ENCODE measurements around the gene LEFTY2.
A peak's percentile ranks its signal among the peaks of the same experiment; 100 is the strongest.

LEFTY2 gene

DNA sequence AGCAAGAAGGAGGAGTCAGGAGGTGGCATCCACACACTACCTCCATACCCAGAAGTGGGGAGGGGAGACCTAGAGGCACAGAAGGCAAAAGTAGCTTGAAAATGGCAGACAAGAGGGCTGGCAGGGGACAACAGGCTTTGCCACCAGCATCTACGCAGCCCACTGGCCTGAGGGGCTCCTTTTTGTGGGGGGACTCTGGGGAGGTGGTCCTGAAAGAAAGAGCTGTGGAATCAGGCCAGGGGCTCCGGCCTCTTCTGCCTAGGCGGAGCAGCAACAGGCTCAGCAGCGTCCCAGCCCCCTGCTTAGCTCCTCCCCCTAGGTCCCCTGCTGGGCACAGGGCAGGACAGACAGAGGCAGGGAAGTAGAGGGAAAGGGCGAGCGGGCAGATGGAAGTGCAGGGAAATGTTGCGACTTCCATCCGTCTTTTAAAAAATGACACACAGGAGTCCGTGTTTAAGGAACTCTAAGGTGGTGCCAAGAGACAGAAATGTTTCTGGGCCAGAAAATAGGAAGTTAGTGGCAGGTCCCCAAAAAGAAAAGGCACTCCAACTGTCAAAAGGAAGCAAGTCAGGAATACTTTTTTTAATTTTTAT, 10.0 kb upstream of the LEFTY2 start:
- 0 out of 2 replicates have a peak overlapping the region, but pooled peaks have one; percentile 23 for H3K4me3 ChIP-seq (ENCODE audit: low read depth, low read length)
- no peak overlapping the region for H3K27ac ChIP-seq (ENCODE audit: low read depth, low read length)
- H3K27me3 ChIP-seq (ENCODE audit: control insufficient read depth, insufficient read depth, low read length), result peaks cover 5% of the 10 kb centered on the region; the same call in 1 of the 2 replicates
- peaks cover 30% of the 10 kb centered on the region for H3K4me1 ChIP-seq (ENCODE audit: control insufficient read depth, insufficient read depth, low read length)
- H3K36me3 ChIP-seq (ENCODE audit: control insufficient read depth, insufficient read depth, low read length), result no peaks in the 10 kb centered on the region
- no peaks in the 10 kb centered on the region for H3K9me3 ChIP-seq (ENCODE audit: control insufficient read depth, insufficient read depth, low read length)
- H3K9ac ChIP-seq (ENCODE audit: low read depth, low read length), result no peak overlapping the region

GRCh38 chr1:225949041-225949440, 8.0 kb upstream of the LEFTY2 start:
- Histone ChIP-seq H3K9me3 (ENCODE audit: control insufficient read depth, insufficient read depth, low read length) (no peaks in the 10 kb centered on the region), H3K27me3 (ENCODE audit: control insufficient read depth, insufficient read depth, low read length) (peaks cover 5% of the 10 kb centered on the region; the same call in 1 of the 2 replicates), H3K9ac (ENCODE audit: low read depth, low read length) (no peak overlapping the region), H3K4me3 (ENCODE audit: low read depth, low read length) (no peak overlapping the region), H3K27ac (ENCODE audit: low read depth, low read length) (peak overlapping the region; percentile 46), H3K4me1 (ENCODE audit: control insufficient read depth, insufficient read depth, low read length) (peaks cover 49% of the 10 kb centered on the region), H3K36me3 (ENCODE audit: control insufficient read depth, insufficient read depth, low read length) (no peaks in the 10 kb centered on the region)

GRCh38 chr1:225946803-225947202, 5.8 kb upstream of the LEFTY2 start:
- no peaks in the 10 kb centered on the region for H3K36me3 ChIP-seq (ENCODE audit: control insufficient read depth, insufficient read depth, low read length)
- H3K9me3 ChIP-seq (ENCODE audit: control insufficient read depth, insufficient read depth, low read length), result no peaks in the 10 kb centered on the region
- H3K27me3 ChIP-seq (ENCODE audit: control insufficient read depth, insufficient read depth, low read length), result peaks cover 5% of the 10 kb centered on the region; the same call in 1 of the 2 replicates
- H3K9ac ChIP-seq (ENCODE audit: low read depth, low read length), result no peak overlapping the region
- H3K4me1 ChIP-seq (ENCODE audit: control insufficient read depth, insufficient read depth, low read length), result peaks cover 59% of the 10 kb centered on the region
- H3K4me3 ChIP-seq (ENCODE audit: low read depth, low read length), result no peak overlapping the region
- H3K27ac ChIP-seq (ENCODE audit: low read depth, low read length), result peak overlapping the region; percentile 96

- Histone ChIP-seq H3K36me3 (ENCODE audit: control insufficient read depth, insufficient read depth, low read length) (no peaks in the 10 kb centered on the region), H3K27ac (ENCODE audit: low read depth, low read length) (peak overlapping the region; percentile 96), H3K4me3 (ENCODE audit: low read depth, low read length) (no peak overlapping the region), H3K9me3 (ENCODE audit: control insufficient read depth, insufficient read depth, low read length) (no peaks in the 10 kb centered on the region), H3K9ac (ENCODE audit: low read depth, low read length) (0 out of 2 replicates have a peak overlapping the region, but pooled peaks have one; percentile 4), H3K27me3 (ENCODE audit: control insufficient read depth, insufficient read depth, low read length) (peaks cover 5% of the 10 kb centered on the region; the same call in 1 of the 2 replicates), H3K4me1 (ENCODE audit: control insufficient read depth, insufficient read depth, low read length) (peaks cover 65% of the 10 kb centered on the region)
These were observed 5.1 kb upstream of the LEFTY2 start for GRCh38 chr1:225946082-225946620.

GRCh38 chr1:225945564-225945963, 4.5 kb upstream of the LEFTY2 start:
- Histone ChIP-seq H3K9ac (ENCODE audit: low read depth, low read length) (peak overlapping the region; percentile 53; the same call in 1 of the 2 replicates), H3K27me3 (ENCODE audit: control insufficient read depth, insufficient read depth, low read length) (peaks cover 5% of the 10 kb centered on the region; the same call in 1 of the 2 replicates), H3K9me3 (ENCODE audit: control insufficient read depth, insufficient read depth, low read length) (no peaks in the 10 kb centered on the region), H3K4me3 (ENCODE audit: low read depth, low read length) (0 out of 2 replicates have a peak overlapping the region, but pooled peaks have one; percentile 12), H3K4me1 (ENCODE audit: control insufficient read depth, insufficient read depth, low read length) (peaks cover 61% of the 10 kb centered on the region), H3K36me3 (ENCODE audit: control insufficient read depth, insufficient read depth, low read length) (no peaks in the 10 kb centered on the region), H3K27ac (ENCODE audit: low read depth, low read length) (peak overlapping the region; percentile 96)

GRCh38 chr1:225944951-225945350, 3.9 kb upstream of the LEFTY2 start:
- Histone ChIP-seq H3K27me3 (ENCODE audit: control insufficient read depth, insufficient read depth, low read length) (peaks cover 5% of the 10 kb centered on the region; the same call in 1 of the 2 replicates), H3K4me1 (ENCODE audit: control insufficient read depth, insufficient read depth, low read length) (peaks cover 62% of the 10 kb centered on the region), H3K36me3 (ENCODE audit: control insufficient read depth, insufficient read depth, low read length) (no peaks in the 10 kb centered on the region), H3K4me3 (ENCODE audit: low read depth, low read length) (0 out of 2 replicates have a peak overlapping the region, but pooled peaks have one; percentile 12), H3K27ac (ENCODE audit: low read depth, low read length) (peak overlapping the region; percentile 96), H3K9me3 (ENCODE audit: control insufficient read depth, insufficient read depth, low read length) (no peaks in the 10 kb centered on the region), H3K9ac (ENCODE audit: low read depth, low read length) (peak overlapping the region; percentile 53; the same call in 1 of the 2 replicates)

DNA sequence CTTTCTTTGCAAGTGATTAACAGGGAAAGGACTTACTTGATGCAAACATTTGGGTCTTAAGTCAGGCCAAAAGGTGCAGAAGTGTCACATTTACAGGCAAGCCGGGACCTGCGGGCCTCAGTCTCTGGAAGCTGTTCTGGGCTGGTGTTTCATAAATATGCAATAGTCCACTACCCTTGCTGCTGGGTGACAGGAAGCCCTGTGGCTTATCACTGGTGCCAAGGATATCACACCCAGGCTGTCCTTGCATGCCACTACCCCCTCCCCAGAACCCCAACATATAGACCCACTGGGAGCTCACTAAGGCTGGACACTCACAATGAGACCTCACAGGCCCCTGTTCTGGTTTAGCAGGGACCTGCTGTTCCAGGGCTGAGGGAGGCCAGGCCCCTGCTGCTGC, 3.4 kb upstream of the LEFTY2 start:
- Histone ChIP-seq H3K9me3 (ENCODE audit: control insufficient read depth, insufficient read depth, low read length) (no peaks in the 10 kb centered on the region), H3K27me3 (ENCODE audit: control insufficient read depth, insufficient read depth, low read length) (peaks cover 5% of the 10 kb centered on the region; the same call in 1 of the 2 replicates), H3K9ac (ENCODE audit: low read depth, low read length) (no peak overlapping the region), H3K36me3 (ENCODE audit: control insufficient read depth, insufficient read depth, low read length) (no peaks in the 10 kb centered on the region), H3K27ac (ENCODE audit: low read depth, low read length) (peak overlapping the region; percentile 96), H3K4me3 (ENCODE audit: low read depth, low read length) (no peak overlapping the region), H3K4me1 (ENCODE audit: control insufficient read depth, insufficient read depth, low read length) (peaks cover 62% of the 10 kb centered on the region)

- Histone ChIP-seq H3K4me3 (ENCODE audit: low read depth, low read length) (no peak overlapping the region), H3K27me3 (ENCODE audit: control insufficient read depth, insufficient read depth, low read length) (peaks cover 5% of the 10 kb centered on the region; the same call in 1 of the 2 replicates), H3K27ac (ENCODE audit: low read depth, low read length) (no peak overlapping the region), H3K9me3 (ENCODE audit: control insufficient read depth, insufficient read depth, low read length) (no peaks in the 10 kb centered on the region), H3K9ac (ENCODE audit: low read depth, low read length) (no peak overlapping the region), H3K4me1 (ENCODE audit: control insufficient read depth, insufficient read depth, low read length) (peaks cover 54% of the 10 kb centered on the region), H3K36me3 (ENCODE audit: control insufficient read depth, insufficient read depth, low read length) (no peaks in the 10 kb centered on the region)
These were observed 2.6 kb upstream of the LEFTY2 start for GRCh38 chr1:225943582-225943981.

DNA sequence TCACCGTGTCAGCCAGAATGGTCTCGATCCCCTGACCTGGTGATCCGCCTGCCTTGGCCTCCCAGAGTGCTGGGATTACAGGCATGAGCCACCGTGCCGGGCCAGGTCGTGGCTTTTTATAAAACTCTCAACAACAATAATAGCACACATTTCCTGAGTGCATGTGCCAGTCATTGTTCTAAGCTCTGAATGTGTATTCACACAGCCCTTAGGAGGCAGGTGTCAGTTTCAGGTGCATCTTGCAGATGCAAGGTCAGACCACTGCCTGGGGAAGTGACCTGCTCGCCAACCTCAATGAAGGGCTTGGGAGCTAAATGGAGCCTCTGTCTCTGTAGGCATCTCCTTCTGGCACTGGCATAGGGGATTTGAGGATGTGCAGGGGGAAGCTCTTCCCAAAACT, 1.6 kb upstream of the LEFTY2 start:
- Histone ChIP-seq H3K36me3 (ENCODE audit: control insufficient read depth, insufficient read depth, low read length) (no peaks in the 10 kb centered on the region), H3K4me1 (ENCODE audit: control insufficient read depth, insufficient read depth, low read length) (peaks cover 49% of the 10 kb centered on the region), H3K27me3 (ENCODE audit: control insufficient read depth, insufficient read depth, low read length) (peaks cover under 1% of the 10 kb centered on the region; the same call in 1 of the 2 replicates), H3K9me3 (ENCODE audit: control insufficient read depth, insufficient read depth, low read length) (no peaks in the 10 kb centered on the region), H3K9ac (ENCODE audit: low read depth, low read length) (no peak overlapping the region), H3K27ac (ENCODE audit: low read depth, low read length) (no peak overlapping the region), H3K4me3 (ENCODE audit: low read depth, low read length) (no peak overlapping the region)

DNA sequence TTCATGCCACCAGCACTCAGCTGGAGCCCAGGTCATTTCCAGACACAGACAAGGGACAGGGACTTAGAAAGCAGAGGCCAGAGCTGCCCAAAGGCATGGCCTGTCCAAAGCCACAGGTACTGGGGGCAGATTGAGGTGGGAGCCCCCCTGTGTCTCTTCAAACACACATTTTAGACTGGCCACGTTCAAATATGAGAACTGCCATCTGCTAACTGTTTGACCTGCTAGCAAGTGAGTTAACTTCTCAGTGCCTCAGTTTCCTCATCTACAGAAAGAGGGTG, 862 bp upstream of the LEFTY2 start:
- Histone ChIP-seq H3K9ac (ENCODE audit: low read depth, low read length) (no peak overlapping the region), H3K4me1 (ENCODE audit: control insufficient read depth, insufficient read depth, low read length) (peaks cover 48% of the 10 kb centered on the region), H3K36me3 (ENCODE audit: control insufficient read depth, insufficient read depth, low read length) (peaks cover 5% of the 10 kb centered on the region; the same call in 1 of the 2 replicates), H3K9me3 (ENCODE audit: control insufficient read depth, insufficient read depth, low read length) (no peaks in the 10 kb centered on the region), H3K27ac (ENCODE audit: low read depth, low read length) (no peak overlapping the region), H3K27me3 (ENCODE audit: control insufficient read depth, insufficient read depth, low read length) (no peaks in the 10 kb centered on the region; the same call in 1 of the 2 replicates), H3K4me3 (ENCODE audit: low read depth, low read length) (no peak overlapping the region)

Measured in HUES48 (cell line).